SK-N-MC (cell line): Measurements from ENCODE around the gene PIK3R4.

Source experiments
- DNase-seq: peaks from one replicate; pipeline ENCODE4 v3.0.0-alpha.2; 2011; ENCODE audit warnings: low read depth, low spot score
- H3K27ac ChIP-seq: fragments of 200-600 bp; sonication (generic); 2 replicates; pipeline ENCODE4 v1.5.1; 2016; ENCODE audit warnings: mixed run types
- H3K36me3 ChIP-seq: fragments of 200-600 bp; sonication (generic); 2 replicates; pipeline ENCODE4 v1.6.1; 2017; ENCODE audit warnings: antibody characterized with exemption, low read length, mixed read lengths; ENCODE audit not compliant: insufficient read depth
- H3K4me3 ChIP-seq: fragments of 200-600 bp; sonication (generic); 2 replicates; pipeline ENCODE4 v1.5.1; 2016
- H3K9ac ChIP-seq: fragments of 200-600 bp; sonication (generic); 2 replicates; pipeline ENCODE4 v1.8.0; 2017; ENCODE audit warnings: mixed run types, mixed read lengths; ENCODE audit not compliant: insufficient read length
- H3K9me3 ChIP-seq: fragments of 200-600 bp; sonication (generic); 2 replicates; pipeline ENCODE4 v1.6.1; 2017; ENCODE audit warnings: low read depth, mild to moderate bottlenecking, antibody characterized with exemption, low read length, moderate library complexity, mixed read lengths
- EZH2 ChIP-seq: fragments of 200-600 bp; sonication (generic); IDR thresholded peaks from one replicate; pipeline ENCODE4 v1.6.1; 2017; ENCODE audit warnings: antibody characterized with exemption
- FOXP2 ChIP-seq: optimal IDR thresholded peaks from 2 replicates; pipeline ENCODE3; 2011; ENCODE audit warnings: mild to moderate bottlenecking, moderate library complexity; ENCODE audit not compliant: insufficient read depth; ENCODE audit errors: extremely low read length, control extremely low read depth
- POLR2AphosphoS5 ChIP-seq: IDR thresholded peaks from 2 replicates; pipeline ENCODE4 v1.6.1; 2012; ENCODE audit warnings: mild to moderate bottlenecking, low read depth, low read length, borderline replicate concordance

Gene PIK3R4

DNA sequence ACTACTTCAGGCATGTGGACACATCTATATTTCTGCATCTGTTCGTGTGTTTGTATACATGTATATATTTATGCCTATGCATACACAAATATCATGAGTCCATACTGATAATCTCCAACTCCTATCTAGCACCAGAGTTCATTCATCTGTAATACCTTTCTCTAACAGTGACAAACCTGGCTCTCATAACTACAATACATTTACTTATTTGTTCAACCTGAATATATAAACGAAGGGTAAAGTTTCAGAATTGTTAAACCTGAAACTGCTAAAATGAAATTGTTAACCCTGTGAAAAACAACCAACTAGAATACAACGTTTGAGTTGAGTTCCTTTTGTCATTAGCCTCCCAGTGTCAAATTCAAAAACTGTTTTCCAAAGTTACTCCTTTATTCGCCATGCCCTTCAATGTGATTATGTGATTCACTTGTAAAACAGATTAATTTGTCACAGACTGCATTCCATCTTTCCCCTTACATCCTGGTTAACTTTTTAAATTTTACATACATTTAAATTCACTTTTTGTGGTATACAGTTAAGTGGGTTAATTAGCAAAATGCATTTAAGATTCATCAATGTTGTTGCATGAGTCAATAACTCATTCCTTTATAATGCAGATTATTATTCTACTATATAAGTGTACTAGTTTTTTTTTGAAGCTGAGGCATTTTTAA is 58.5 kb downstream of the PIK3R4 start:
- no peak for DNase-seq
- H3K9me3 ChIP-seq: no peaks in the 10 kb centered on the region
- H3K9ac ChIP-seq: no peak overlapping the region
- no peak for TF ChIP-seq EZH2
- no peak for TF ChIP-seq POLR2AphosphoS5
- TF ChIP-seq FOXP2: no peak
- H3K36me3 ChIP-seq: peaks cover 59% of the 10 kb centered on the region
- no peak overlapping the region for H3K4me3 ChIP-seq
- H3K27ac ChIP-seq: no peak overlapping the region

DNA sequence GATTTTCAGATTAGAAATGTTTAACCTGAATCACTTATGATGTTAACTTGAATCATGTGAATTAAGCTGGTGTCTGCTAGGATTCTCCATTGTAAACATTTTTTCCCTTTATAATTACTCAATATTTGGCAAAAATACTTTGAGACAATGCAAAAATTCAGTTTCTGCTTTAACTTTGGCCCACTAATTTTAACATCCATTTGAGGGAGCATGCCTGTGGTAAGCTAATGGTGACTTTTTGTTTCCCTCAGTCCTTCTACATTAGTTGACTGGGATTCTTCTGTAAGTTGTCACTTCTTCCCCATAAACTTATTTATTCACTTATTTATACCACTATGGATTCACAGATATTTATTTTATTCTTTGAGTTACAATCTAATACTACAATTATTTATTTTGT is 59.3 kb downstream of the PIK3R4 start:
- Histone ChIP-seq H3K27ac (no peak overlapping the region), H3K4me3 (no peak overlapping the region), H3K36me3 (peaks cover 64% of the 10 kb centered on the region), H3K9ac (no peak overlapping the region), H3K9me3 (no peaks in the 10 kb centered on the region)
- no peak for TF ChIP-seq POLR2AphosphoS5
- TF ChIP-seq FOXP2: no peak
- TF ChIP-seq EZH2: no peak
- DNase-seq: no peak

DNA sequence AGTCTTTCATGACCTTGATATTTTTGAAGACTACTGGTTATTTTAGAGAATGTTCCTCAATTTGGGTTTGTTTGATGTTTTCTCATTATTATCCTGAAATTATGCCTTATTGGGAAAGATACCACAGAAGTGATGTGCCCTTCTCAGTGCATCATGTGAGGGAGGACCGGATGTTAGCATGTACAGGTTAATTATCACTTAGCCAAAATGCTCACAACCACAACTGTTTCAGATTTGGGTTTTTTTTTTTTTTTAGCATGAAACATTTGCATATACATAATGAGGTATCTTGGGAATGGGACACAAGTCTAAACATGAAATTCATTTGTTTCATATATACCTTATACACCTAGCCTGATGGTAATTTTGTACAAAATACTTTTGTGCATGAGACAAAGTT is 59.8 kb downstream of the PIK3R4 start:
- DNase-seq: no peak
- Histone ChIP-seq H3K36me3 (peaks cover 68% of the 10 kb centered on the region), H3K4me3 (no peak overlapping the region), H3K9ac (no peak overlapping the region), H3K9me3 (no peaks in the 10 kb centered on the region), H3K27ac (no peak overlapping the region)
- TF ChIP-seq EZH2: no peak
- no peak for TF ChIP-seq FOXP2
- no peak for TF ChIP-seq POLR2AphosphoS5

DNA sequence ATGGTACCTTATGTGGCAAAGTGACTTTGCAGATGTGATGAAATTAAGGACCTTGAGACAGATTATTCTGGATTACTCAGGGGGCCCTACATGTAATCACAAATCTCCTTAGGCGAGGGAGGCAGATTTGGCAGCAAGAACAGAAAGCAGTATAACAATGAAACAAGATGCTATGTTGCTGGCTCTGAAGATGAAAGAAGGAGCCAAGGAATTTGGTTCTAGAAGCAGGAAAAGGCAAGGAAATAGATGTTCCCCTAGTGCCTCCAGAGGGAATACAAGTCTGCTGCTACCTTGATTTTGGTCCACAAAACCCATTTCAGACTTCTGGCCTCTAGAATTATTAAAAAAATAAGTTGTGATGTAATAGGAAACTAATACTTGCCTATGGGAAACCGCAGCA is 64.5 kb downstream of the PIK3R4 start:
- peaks cover 72% of the 10 kb centered on the region for H3K36me3 ChIP-seq
- H3K27ac ChIP-seq: no peak overlapping the region
- TF ChIP-seq FOXP2 (no peak), EZH2 (no peak), POLR2AphosphoS5 (no peak)
- H3K4me3 ChIP-seq: no peak overlapping the region
- DNase-seq: no peak
- no peak overlapping the region for H3K9ac ChIP-seq
- H3K9me3 ChIP-seq: no peaks in the 10 kb centered on the region

DNA sequence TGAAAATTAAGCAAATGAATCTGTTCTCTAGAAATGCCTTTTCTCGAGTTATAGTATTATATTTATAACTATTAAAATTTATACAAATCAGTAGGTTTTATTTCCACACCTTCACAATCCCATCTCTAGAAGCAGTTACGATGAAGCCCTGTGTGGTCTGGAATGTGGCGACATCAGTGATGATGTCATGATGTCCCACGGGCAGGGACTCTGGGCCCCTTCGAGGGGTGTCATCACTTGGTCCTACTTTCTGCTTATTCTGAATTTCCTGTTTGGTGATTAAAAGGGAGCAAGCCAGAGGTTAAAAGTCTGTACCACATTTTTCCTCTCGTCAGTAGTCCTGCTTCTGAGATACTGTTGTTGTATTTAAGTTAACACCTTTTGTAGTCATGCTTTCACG is 67.4 kb downstream of the PIK3R4 start:
- no peak for DNase-seq
- H3K4me3 ChIP-seq: no peak overlapping the region
- H3K9me3 ChIP-seq: no peaks in the 10 kb centered on the region
- H3K9ac ChIP-seq: no peak overlapping the region
- H3K36me3 ChIP-seq: peaks cover 59% of the 10 kb centered on the region
- H3K27ac ChIP-seq: peak overlapping the region; percentile 17; the same call in 1 of the 2 replicates
- TF ChIP-seq POLR2AphosphoS5 (no peak), EZH2 (no peak), FOXP2 (no peak)

DNA sequence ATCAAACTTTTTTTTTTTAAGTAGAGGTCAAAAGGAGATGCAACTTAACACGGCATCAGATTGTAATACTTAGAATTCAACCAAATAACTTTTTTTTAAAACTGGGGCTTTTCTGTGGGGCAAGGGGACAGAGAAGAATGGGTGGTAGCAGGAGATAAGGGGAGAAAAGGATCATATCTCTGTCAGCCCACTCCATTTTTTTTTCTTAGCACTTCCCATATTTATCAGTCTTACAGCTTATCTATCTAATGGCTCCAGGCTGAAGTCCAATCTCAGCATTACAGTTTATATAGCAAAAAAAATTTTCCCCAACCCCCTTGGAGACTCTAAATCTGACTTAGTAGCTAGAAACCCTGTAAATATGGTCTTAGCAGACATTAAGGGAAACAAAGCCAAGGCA is 69.3 kb downstream of the PIK3R4 start:
- Histone ChIP-seq H3K4me3 (no peak overlapping the region), H3K9ac (no peak overlapping the region), H3K27ac (no peak overlapping the region), H3K36me3 (peaks cover 41% of the 10 kb centered on the region), H3K9me3 (no peaks in the 10 kb centered on the region)
- TF ChIP-seq EZH2 (no peak), FOXP2 (no peak), POLR2AphosphoS5 (no peak)
- DNase-seq: no peak

DNA sequence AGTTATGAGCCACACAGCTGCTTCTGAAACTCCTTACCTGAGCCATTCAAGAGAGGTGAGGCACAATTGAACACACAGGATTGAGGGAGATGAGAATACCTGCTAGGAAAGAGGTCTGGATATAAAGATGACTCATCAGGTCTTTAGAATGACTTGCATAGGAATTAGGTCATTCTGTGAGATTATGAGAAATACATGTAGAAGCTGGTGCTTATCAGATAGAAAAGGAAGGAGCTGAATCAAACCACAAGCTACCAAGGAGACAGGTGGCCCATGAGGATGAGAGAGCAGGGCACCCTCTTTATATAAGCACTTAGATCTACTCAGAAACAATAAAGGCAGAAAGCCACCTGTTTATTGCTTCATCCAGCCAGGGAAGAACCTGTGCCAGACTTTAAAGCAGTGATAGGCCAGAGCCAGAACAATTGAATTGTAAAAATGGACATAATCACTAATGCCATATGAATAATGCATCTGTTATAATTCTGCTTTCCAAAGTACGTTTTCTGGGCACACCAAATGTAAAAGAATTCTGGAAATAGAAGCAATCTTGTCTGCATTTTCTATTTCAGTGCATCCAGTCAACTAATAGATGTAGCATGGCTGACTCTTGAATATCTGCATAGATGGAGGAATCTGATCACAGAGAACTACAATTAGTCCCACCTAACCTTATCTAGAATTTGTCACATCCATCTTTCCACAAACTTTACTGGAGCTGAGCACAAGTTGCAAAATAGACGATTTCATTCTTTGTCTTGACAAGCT is 74.9 kb downstream of the PIK3R4 start:
- H3K9me3 ChIP-seq: no peaks in the 10 kb centered on the region
- TF ChIP-seq POLR2AphosphoS5: no peak
- no peak for TF ChIP-seq FOXP2
- no peak for TF ChIP-seq EZH2
- no peak for DNase-seq
- no peak overlapping the region for H3K9ac ChIP-seq
- H3K4me3 ChIP-seq: no peak overlapping the region
- H3K36me3 ChIP-seq: peaks cover 11% of the 10 kb centered on the region
- H3K27ac ChIP-seq: no peak overlapping the region

DNA sequence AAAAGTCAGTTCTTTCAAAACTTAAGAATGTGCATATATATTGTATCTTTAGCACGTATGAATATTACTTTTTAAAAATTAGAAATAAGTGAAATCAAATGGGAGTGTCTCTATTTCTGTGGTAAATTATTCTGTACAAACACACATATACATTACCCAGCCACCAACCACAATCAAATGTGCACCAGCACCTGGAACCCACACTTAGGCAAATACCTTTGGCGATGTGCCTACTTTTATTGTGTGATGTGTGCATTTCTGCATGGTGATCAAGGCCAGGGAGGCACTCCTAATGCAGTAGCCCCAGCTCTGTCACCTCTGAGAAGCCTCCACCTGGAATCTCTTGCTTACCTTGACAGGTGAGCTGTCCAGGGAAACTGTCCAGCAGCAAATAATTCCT is 76.9 kb downstream of the PIK3R4 start:
- Histone ChIP-seq H3K9me3 (no peaks in the 10 kb centered on the region), H3K27ac (no peak overlapping the region), H3K36me3 (peaks cover 18% of the 10 kb centered on the region), H3K4me3 (no peak overlapping the region), H3K9ac (no peak overlapping the region)
- no peak for TF ChIP-seq EZH2
- TF ChIP-seq POLR2AphosphoS5: no peak
- no peak for TF ChIP-seq FOXP2
- DNase-seq: no peak

DNA sequence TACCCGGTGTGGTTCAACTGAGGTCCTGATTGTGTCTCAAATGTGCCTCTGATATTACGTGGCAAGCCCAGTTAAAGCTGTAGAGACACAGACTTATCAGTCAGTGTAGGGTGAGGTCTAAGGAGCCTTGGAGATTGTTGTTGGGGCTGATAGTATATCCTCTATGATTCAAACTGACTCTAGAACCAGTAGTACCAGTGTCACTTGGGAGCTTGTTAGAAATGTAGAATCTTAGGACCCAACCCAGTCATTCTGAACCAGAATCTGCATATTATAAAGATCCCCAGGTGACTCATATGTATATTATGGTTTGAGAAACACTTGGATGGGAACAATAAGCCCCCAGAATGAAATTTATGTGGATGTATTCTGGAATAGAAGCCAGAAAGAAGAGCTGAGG is 83.5 kb downstream of the PIK3R4 start:
- H3K9ac ChIP-seq: no peak overlapping the region
- no peaks in the 10 kb centered on the region for H3K9me3 ChIP-seq
- no peak overlapping the region for H3K27ac ChIP-seq
- DNase-seq: no peak
- peaks cover 14% of the 10 kb centered on the region for H3K36me3 ChIP-seq
- H3K4me3 ChIP-seq: no peak overlapping the region
- TF ChIP-seq FOXP2: no peak
- TF ChIP-seq EZH2: no peak
- TF ChIP-seq POLR2AphosphoS5: no peak
